Keratinocyte (primary cell): Measurements from ENCODE around the gene TEAD2. TPM values are rescaled to one million over a fixed set of nuclear protein-coding genes. Genes with fewer than 3 reads are reported as not detected.

Source experiments
- DNase-seq: peaks from one replicate; pipeline ENCODE4 v3.0.0-alpha.2; 2011; ENCODE audit warnings: low read depth, missing footprints, low spot score
- FAIRE-seq: peaks from 2 replicates; lab custom pipeline; 2011; peaks lifted over from hg19 to GRCh38; lab: Jason Lieb, UNC
- H2AFZ ChIP-seq: 2 replicates; pipeline ENCODE4 v1.6.0; 2012; ENCODE audit warnings: low read length, control low read depth, inconsistent platforms; ENCODE audit not compliant: control insufficient read depth
- H3K27ac ChIP-seq: 2 replicates; pipeline ENCODE4 v1.5.1; 2011; ENCODE audit warnings: low read length; ENCODE audit not compliant: control insufficient read depth, insufficient read depth
- H3K27me3 ChIP-seq: 3 replicates; pipeline ENCODE4 v1.6.0; 2011; ENCODE audit warnings: low read length; ENCODE audit not compliant: control insufficient read depth, insufficient read depth; ENCODE audit errors: extremely low read depth
- H3K36me3 ChIP-seq, 2 experiments: 2 replicates in 1 of 2; 3 replicates in 1 of 2; pipeline ENCODE4 v1.5.1; 2011; ENCODE audit warnings: low read length in 2 of 2, mild to moderate bottlenecking in 1 of 2; ENCODE audit not compliant: control insufficient read depth in 2 of 2, insufficient read depth in 2 of 2; ENCODE audit errors: extremely low read depth in 1 of 2
- H3K4me1 ChIP-seq: 3 replicates; pipeline ENCODE4 v1.5.1; 2011; ENCODE audit warnings: low read length; ENCODE audit not compliant: control insufficient read depth, insufficient read depth; ENCODE audit errors: extremely low read depth
- H3K4me2 ChIP-seq: 3 replicates; pipeline ENCODE4 v1.6.0; 2011; ENCODE audit warnings: low read depth, low read length; ENCODE audit not compliant: control insufficient read depth, insufficient read depth; ENCODE audit errors: extremely low read depth
- H3K4me3 ChIP-seq, 3 experiments: fragments of 200-600 bp in 1 of 3; sonication (generic) in 1 of 3; 2 replicates in 2 of 3; 3 replicates in 1 of 3; pipeline ENCODE4 v1.5.1; 2011 to 2016; ENCODE audit warnings: low read length in 3 of 3, mild to moderate bottlenecking in 3 of 3, control low read depth in 2 of 3, inconsistent platforms in 1 of 3, low read depth in 1 of 3, mixed read lengths in 1 of 3, mixed run types in 1 of 3, moderate library complexity in 1 of 3; ENCODE audit not compliant: control insufficient read depth in 2 of 3, insufficient read depth in 2 of 3; ENCODE audit errors: extremely low read depth in 1 of 3
- H3K79me2 ChIP-seq: 2 replicates; pipeline ENCODE4 v1.6.0; 2012; ENCODE audit warnings: low read length; ENCODE audit not compliant: control insufficient read depth, insufficient read depth
- H3K9ac ChIP-seq: 3 replicates; pipeline ENCODE4 v1.6.0; 2011; ENCODE audit warnings: low read length; ENCODE audit not compliant: control insufficient read depth, insufficient read depth; ENCODE audit errors: extremely low read depth
- H3K9me1 ChIP-seq: 3 replicates; pipeline ENCODE4 v1.6.0; 2011; ENCODE audit warnings: low read length; ENCODE audit not compliant: control insufficient read depth, insufficient read depth; ENCODE audit errors: extremely low read depth
- H3K9me3 ChIP-seq: 2 replicates; pipeline ENCODE4 v1.5.1; 2012; ENCODE audit warnings: low read depth, low read length; ENCODE audit not compliant: control insufficient read depth
- H4K20me1 ChIP-seq: 3 replicates; pipeline ENCODE4 v1.6.0; 2011; ENCODE audit warnings: low read length; ENCODE audit not compliant: control insufficient read depth, insufficient read depth; ENCODE audit errors: extremely low read depth
- EZH2 ChIP-seq: IDR thresholded peaks from one replicate; pipeline ENCODE4 v1.6.1; 2012; ENCODE audit warnings: inconsistent platforms, mild to moderate bottlenecking, low read length, moderate library complexity
- dilution Hi-C: fragments of 300-500 bp; cut with MboI; formaldehyde crosslinking; loops from one replicate; pipeline ENCODE4 v1.7.0; 2020; ENCODE audit warnings: low sequenced_read_pairs; ENCODE audit not compliant: extremely low pct_ligation_motif_present
- polyA plus RNA-seq, 5 experiments: library from polyadenylated mRNA; depleted of rRNA in 3 of 5; stranded (reverse) in 3 of 5; stranded (forward) in 1 of 5; unstranded in 1 of 5; fragments of >200 nt; gene quantifications; 1 replicate in 1 of 5; 2 replicates in 3 of 5; 3 replicates in 1 of 5; pipeline versions ENCODE4 v1.2.1 to v1.2.3, GENCODE V29; 2011 to 2012; ENCODE audit warnings: missing spikeins in 2 of 5, low read depth in 1 of 5, low replicate concordance in 1 of 5
- TF ChIP-seq, protein P1 (sequence below), 3 experiments: IDR thresholded peaks in 1 of 3; conservative IDR thresholded peaks in 1 of 3; optimal IDR thresholded peaks in 1 of 3; 2 replicates in 2 of 3; 3 replicates in 1 of 3; pipeline versions ENCODE3 to v1.5.1; 2011; ENCODE audit warnings: low read length in 3 of 3, mild to moderate bottlenecking in 3 of 3, moderate library complexity in 2 of 3, control low read depth in 1 of 3, inconsistent platforms in 1 of 3; ENCODE audit not compliant: insufficient read depth in 2 of 3; ENCODE audit errors: extremely low read depth in 1 of 3

Gene TEAD2
- polyA plus RNA-seq, 1 donor (not counting 4 experiments of a cell fraction or from before 2014, with no cell fraction given) = 6.4 TPM

- Histone ChIP-seq H3K27me3 (peaks cover 10% of the 10 kb centered on the region), H3K4me2 (no peak overlapping the region), H3K79me2 (no peaks in the 10 kb centered on the region), H3K9me3 (no peaks in the 10 kb centered on the region), H3K36me3 (no peaks in the 10 kb centered on the region), H3K4me3 (no peak overlapping the region), H4K20me1 (no peaks in the 10 kb centered on the region), H2AFZ (no peak overlapping the region), H3K9me1 (no peaks in the 10 kb centered on the region), H3K27ac (no peak overlapping the region), H3K4me1 (peaks cover 3% of the 10 kb centered on the region), H3K9ac (no peak overlapping the region)
- FAIRE-seq = no peak
- TF ChIP-seq, protein P1, sequence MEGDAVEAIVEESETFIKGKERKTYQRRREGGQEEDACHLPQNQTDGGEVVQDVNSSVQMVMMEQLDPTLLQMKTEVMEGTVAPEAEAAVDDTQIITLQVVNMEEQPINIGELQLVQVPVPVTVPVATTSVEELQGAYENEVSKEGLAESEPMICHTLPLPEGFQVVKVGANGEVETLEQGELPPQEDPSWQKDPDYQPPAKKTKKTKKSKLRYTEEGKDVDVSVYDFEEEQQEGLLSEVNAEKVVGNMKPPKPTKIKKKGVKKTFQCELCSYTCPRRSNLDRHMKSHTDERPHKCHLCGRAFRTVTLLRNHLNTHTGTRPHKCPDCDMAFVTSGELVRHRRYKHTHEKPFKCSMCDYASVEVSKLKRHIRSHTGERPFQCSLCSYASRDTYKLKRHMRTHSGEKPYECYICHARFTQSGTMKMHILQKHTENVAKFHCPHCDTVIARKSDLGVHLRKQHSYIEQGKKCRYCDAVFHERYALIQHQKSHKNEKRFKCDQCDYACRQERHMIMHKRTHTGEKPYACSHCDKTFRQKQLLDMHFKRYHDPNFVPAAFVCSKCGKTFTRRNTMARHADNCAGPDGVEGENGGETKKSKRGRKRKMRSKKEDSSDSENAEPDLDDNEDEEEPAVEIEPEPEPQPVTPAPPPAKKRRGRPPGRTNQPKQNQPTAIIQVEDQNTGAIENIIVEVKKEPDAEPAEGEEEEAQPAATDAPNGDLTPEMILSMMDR (optimal IDR thresholded peaks at IDR 0.05 in 1 of 3, IDR thresholded peaks at IDR 0.05 in 1 of 3, conservative IDR thresholded peaks at IDR 0.05 in 1 of 3; ENCODE audit: extremely low read depth in 1 of 3, insufficient read depth in 2 of 3, low read length in 3 of 3) = no peak
- TF ChIP-seq EZH2 = no peak
- dilution Hi-C loops = no loop called here
- no peak for DNase-seq
These were observed 34.7 kb upstream of the TEAD2 start for GRCh38 chr19:49396738-49397505.

- no peak overlapping the region for H3K9ac ChIP-seq
- no peaks in the 10 kb centered on the region for H3K36me3 ChIP-seq
- H3K9me1 ChIP-seq = no peaks in the 10 kb centered on the region
- H3K27me3 ChIP-seq = peaks cover 8% of the 10 kb centered on the region
- H3K27ac ChIP-seq = no peak overlapping the region
- H3K9me3 ChIP-seq = no peaks in the 10 kb centered on the region
- no peak for TF ChIP-seq EZH2
- TF ChIP-seq, protein P1 (optimal IDR thresholded peaks at IDR 0.05 in 1 of 3, IDR thresholded peaks at IDR 0.05 in 1 of 3, conservative IDR thresholded peaks at IDR 0.05 in 1 of 3; ENCODE audit: extremely low read depth in 1 of 3, insufficient read depth in 2 of 3, low read length in 3 of 3) = no peak
- H3K4me2 ChIP-seq = no peak overlapping the region
- H4K20me1 ChIP-seq = no peaks in the 10 kb centered on the region
- H3K79me2 ChIP-seq = no peaks in the 10 kb centered on the region
- DNase-seq (no peak), FAIRE-seq (no peak)
- no peak overlapping the region for H2AFZ ChIP-seq
- dilution Hi-C loops = no loop called here
- no peak overlapping the region for H3K4me3 ChIP-seq
- peaks cover 3% of the 10 kb centered on the region for H3K4me1 ChIP-seq
These were observed 33.6 kb upstream of the TEAD2 start for GRCh38 chr19:49395581-49396407.
